NCI-H1694 (cell line): ENCODE data around the gene HYAL2.

Experiments
- DNase-seq: peaks from one replicate; lab custom pipeline; 2025; lab: John Stamatoyannopoulos, UW

HYAL2 gene, protein sequence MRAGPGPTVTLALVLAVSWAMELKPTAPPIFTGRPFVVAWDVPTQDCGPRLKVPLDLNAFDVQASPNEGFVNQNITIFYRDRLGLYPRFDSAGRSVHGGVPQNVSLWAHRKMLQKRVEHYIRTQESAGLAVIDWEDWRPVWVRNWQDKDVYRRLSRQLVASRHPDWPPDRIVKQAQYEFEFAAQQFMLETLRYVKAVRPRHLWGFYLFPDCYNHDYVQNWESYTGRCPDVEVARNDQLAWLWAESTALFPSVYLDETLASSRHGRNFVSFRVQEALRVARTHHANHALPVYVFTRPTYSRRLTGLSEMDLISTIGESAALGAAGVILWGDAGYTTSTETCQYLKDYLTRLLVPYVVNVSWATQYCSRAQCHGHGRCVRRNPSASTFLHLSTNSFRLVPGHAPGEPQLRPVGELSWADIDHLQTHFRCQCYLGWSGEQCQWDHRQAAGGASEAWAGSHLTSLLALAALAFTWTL

GRCh38 chr3:50322386-50323091 lies at the start of gene HYAL2:
Gene HYAL2, minus strand, starts transcription at chr3:50322745. Its CDS starts 2,256 bp downstream, at chr3:50320489.
- DNase-seq = no peak

- DNase-seq = no peak
Observed at GRCh38 chr3:50371133-50371685, 48.7 kb upstream of the HYAL2 start.

DNA sequence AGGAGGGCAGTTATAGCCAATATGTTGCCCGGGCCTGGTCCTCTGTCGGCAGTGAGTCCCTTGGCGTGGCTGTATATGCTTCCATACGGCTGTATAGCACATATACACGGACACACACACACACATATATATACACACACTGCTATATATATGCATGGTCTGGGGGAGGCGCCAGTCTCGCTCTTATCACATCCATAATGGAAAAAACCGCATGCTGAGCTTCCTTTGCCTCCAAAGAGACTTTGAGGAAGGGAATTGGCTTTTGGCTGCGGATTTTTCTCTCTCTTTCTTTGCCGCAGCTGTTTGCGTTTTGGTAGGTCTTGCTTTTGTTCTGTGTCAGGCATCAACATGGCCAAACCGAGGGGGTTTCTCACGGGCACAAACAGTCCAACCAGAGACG lies 48.0 kb upstream of the HYAL2 start:
- DNase-seq = peak; percentile 26

DNA sequence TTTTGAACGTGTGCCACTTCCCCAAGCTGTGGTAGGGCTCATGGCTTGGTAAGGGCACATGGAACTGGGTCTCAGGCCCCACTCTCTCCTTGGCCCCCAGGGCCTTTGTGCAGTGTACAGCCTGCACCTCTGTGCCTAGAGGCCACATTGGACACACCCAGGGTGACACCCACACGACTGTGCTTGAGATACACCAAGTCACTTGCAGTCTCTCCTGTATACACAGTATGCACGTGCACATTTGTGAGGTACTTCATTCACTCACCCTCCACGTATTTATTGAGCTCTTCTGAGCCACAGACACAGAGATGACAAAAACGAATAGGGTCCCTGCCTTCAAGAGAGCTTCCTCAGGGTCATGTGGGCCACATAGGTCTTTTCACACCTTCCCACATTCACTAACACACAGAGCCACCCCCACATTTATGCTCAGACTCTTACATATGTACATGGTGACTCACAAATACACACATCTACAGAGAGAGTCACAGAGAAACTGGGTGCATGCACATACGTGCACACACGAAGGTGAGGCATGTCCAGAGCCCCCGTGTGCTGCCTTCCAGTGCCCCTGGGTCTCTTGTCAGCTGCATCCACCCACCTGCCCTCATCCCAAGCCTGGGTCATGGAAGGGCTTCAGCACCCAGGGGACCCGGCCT lies 46.6 kb upstream of the HYAL2 start:
- DNase-seq = no peak

- no peak for DNase-seq
Observed at GRCh38 chr3:50365842-50366220, 43.3 kb upstream of the HYAL2 start.

DNA sequence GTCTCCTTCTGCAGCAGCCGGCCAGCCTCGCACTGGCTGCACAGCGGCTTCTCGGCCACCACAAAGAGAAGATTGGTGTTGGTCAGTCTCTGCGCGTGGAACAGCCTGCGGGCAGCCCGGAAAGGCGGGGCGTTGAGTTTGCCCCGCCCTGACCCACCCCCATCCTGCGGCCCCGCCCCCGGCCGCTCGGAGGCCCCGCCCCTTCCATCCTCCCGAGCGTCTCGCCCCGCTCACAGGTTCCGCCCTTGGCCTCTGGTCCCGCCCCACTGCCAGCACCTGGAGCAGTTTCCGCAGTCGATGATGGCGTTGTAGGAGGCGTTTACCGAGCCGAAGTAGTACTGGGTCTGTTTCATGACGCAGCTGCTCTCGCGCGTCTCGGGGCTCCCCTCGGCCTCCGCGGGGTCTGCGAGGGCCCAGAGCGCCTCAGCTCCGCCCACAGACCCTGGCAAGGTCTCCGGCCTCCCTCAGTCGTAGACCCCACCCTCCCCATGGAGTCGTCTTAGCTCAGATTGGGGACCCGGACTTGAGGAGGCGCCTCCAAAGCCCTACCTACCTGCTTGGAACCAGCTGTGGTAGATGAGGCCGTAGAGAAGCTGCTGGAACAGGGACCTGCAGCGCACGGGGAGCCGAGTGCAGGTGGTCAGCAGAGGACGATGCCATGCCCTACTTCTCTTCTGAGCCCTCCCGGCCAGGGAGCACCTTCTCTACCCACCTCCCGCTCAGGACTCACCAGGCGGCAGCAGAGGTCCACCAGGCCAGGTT lies 42.7 kb upstream of the HYAL2 start:
- no peak for DNase-seq

GRCh38 chr3:50364573-50365079 lies 42.1 kb upstream of the HYAL2 start:
- DNase-seq = no peak

GRCh38 chr3:50359760-50360110 lies 37.2 kb upstream of the HYAL2 start:
- DNase-seq = no peak

GRCh38 chr3:50358911-50359759 lies 36.6 kb upstream of the HYAL2 start, which contains the start of gene TMEM115:
Gene TMEM115, minus strand, starts transcription at chr3:50359521. Its CDS starts 458 bp downstream, at chr3:50359063.
- peak; percentile 78 for DNase-seq

DNA sequence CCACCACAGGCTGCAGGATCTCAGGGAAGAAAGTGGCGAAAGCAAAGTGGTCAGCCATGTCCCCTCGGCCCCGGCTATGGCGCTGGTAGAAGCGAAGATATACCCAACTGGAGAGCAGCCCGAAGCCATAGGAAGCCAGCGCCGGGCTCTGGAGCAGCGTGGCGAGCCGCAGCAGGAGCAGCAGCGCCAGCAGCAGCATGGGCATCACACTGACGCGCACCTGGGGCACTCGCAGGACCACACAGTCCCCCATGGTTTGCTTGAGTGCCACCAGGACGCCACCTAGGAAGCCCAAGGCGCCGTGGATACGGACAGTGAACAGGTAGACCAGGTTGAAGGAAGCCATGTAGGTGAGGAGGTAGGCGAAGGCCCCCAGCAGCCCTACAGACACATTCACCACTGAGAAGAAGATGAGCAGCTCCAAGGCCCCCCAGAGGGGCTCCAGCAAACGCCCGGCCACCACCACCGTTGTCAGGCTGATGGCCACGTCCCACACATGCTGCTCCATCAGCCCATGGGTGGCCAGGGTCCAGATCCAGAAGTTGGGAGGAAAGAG lies 35.9 kb upstream of the HYAL2 start:
- no peak for DNase-seq

- DNase-seq = no peak
Observed at GRCh38 chr3:50357481-50357880, 34.9 kb upstream of the HYAL2 start.

DNA sequence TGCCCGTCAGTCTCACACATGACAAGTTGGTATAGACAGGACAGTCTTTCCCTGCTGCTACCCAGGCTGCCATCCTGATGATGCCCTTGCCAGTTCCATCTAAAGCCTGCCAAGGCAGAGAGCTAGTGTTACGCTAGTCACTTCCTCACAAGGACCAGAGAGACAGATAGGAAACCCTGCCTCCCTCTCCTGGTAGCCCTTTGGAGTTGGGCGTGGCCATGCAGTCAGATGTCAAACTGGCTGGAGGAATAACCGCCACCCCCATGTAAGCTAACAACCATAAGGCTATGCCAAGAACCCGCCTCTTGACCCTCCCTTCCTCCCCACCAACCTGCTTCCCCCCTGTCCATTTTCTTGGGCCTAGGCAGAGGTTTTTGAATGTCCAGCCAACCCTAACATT lies 34.0 kb upstream of the HYAL2 start:
- no peak for DNase-seq

GRCh38 chr3:50355829-50356552 lies 33.4 kb upstream of the HYAL2 start:
- no peak for DNase-seq

DNA sequence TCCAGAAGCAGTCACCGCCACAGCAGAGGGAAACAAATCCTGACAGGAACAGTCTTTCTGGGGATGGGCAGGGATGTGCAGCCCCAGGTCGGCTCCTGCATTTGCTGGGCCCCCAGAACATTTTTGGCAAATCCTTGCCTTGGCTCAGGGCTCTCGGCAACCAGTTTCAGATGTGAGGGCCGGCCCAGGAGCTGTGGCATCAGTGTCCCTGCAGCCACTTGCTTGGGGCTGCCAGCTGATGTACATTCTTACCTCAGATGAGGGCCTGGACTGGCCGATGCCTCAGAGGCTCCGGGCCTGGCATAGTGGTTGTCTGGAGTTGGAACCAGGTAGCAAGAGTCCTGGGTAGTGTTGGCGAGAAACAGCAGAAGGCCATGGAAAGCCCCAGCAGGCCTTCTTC lies 32.3 kb upstream of the HYAL2 start:
- no peak for DNase-seq

GRCh38 chr3:50354186-50354764 lies 31.7 kb upstream of the HYAL2 start:
- no peak for DNase-seq

DNA sequence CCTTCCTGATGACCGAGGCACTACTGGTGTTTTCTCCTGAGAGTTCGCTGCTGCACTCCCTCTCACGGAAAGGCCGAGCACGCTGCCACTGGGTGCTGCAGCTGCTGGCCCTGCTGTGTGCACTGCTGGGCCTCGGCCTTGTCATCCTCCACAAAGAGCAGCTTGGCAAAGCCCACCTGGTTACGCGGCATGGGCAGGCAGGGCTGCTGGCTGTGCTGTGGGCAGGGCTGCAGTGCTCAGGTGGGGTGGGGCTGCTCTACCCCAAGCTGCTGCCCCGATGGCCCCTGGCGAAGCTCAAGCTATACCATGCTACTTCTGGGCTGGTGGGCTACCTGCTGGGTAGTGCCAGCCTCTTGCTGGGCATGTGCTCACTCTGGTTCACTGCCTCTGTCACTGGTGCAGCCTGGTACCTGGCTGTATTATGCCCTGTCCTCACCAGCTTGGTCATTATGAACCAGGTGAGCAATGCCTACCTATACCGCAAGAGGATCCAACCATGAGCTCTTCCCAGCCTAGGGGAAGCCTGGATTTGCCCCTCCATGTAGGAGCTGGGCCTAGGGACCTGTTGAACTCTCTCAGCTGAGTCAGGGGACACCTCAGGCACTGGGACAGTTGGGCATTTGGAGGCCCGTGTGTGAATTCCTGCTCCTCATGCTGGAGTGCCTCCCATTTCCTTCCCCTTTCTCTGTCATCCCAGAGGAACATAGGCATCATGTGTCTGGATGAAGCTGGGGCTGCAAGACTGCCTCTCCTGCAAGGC lies 30.9 kb upstream of the HYAL2 start:
- no peak for DNase-seq

GRCh38 chr3:50352781-50353180 lies 30.2 kb upstream of the HYAL2 start:
- no peak for DNase-seq

DNA sequence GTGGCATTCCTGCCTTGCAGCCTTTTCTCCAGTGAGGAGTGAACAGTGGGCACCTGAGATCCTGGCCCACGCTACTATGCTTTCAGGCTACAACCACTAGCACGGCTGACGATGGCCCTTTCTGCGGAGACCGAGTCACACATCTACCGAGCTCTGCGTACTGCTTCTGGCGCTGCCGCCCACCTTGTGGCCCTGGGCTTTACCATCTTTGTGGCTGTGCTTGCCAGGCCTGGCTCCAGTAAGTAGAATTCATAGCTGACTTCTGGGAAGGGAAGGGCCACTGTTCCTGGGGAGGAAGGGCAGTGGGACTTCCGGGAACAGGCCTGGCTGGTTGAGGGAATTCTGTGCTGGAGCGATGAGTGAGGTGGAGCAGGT lies 28.8 kb upstream of the HYAL2 start:
- no peak for DNase-seq
